ENCODE data around the gene HRCT1. TPM values are rescaled to one million over a fixed set of nuclear protein-coding genes. Genes with fewer than 3 reads are reported as not detected.

Gene HRCT1
- total and polyA plus RNA-seq, 2 experiments from 2014 or later = not detected

DNA sequence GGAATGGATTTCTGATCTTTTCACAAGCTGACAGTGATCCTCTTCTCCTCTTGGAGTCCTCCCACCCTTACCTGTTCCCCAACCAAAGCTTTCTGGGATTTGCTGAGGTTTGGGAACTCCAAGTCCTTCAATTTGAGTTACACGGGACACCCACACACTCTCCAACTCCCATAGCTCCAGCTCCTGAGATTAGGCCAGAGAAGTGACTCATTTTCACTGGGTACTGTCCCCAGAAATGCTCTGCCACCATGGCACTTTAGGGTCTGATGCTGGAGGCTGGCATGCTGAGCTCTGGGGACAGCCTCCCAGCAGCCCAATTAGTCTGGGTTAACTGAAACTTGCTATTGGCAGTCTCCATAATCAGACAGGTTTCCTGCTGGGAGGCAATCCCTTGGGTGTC, 14.0 kb upstream of the HRCT1 start:
- Mint-ChIP-seq H3K9me3 (no peaks in the 10 kb centered on the region), H3K27ac (no peak overlapping the region)

GRCh38 chr9:35896570-35896969, 9.4 kb upstream of the HRCT1 start:
- Histone ChIP-seq H3K27ac (ENCODE audit: low read depth) (no peak overlapping the region), H3F3A (replicated peaks; ENCODE audit: low read depth) (no peaks in the 10 kb centered on the region), H4K20me1 (replicated peaks; ENCODE audit: insufficient read depth) (no peaks in the 10 kb centered on the region), H3K4me3 (no peak overlapping the region), H3K4me1 (ENCODE audit: insufficient read depth) (no peaks in the 10 kb centered on the region), H3K36me3 (ENCODE audit: insufficient read depth) (no peaks in the 10 kb centered on the region), H3K27me3 (ENCODE audit: insufficient read depth) (no peaks in the 10 kb centered on the region), H3K4me2 (no peak overlapping the region), H2AFZ (no peak overlapping the region), H3K9me2 (ENCODE audit: insufficient read depth) (no peaks in the 10 kb centered on the region), H3K79me2 (replicated peaks; ENCODE audit: insufficient read depth) (no peaks in the 10 kb centered on the region)
- no peak for ATAC-seq
- Mint-ChIP-seq H3K27ac (no peak overlapping the region), H3K9me3 (no peaks in the 10 kb centered on the region), H3K27me3 (ENCODE audit: insufficient read depth, low read depth, poor library complexity) (peaks cover 4% of the 10 kb centered on the region), H3K4me3 (no peak overlapping the region), H3K4me1 (no peaks in the 10 kb centered on the region), H3K36me3 (ENCODE audit: low read depth) (no peaks in the 10 kb centered on the region)
- DNase-seq (ENCODE audit: low spot score) = no peak
- TF ChIP-seq CREB1 (CRISPR knock-in tag; IDR thresholded peaks at IDR 0.05; ENCODE audit: low read depth) = no peak
- TF ChIP-seq POLR2AphosphoS5 (IDR thresholded peaks at IDR 0.05; ENCODE audit: low read depth) = no peak
- no peak for TF ChIP-seq ETS1 (IDR thresholded peaks at IDR 0.05)
- TF ChIP-seq NANOG (IDR thresholded peaks at IDR 0.05; ENCODE audit: borderline replicate concordance) = no peak
- TF ChIP-seq, protein P1, sequence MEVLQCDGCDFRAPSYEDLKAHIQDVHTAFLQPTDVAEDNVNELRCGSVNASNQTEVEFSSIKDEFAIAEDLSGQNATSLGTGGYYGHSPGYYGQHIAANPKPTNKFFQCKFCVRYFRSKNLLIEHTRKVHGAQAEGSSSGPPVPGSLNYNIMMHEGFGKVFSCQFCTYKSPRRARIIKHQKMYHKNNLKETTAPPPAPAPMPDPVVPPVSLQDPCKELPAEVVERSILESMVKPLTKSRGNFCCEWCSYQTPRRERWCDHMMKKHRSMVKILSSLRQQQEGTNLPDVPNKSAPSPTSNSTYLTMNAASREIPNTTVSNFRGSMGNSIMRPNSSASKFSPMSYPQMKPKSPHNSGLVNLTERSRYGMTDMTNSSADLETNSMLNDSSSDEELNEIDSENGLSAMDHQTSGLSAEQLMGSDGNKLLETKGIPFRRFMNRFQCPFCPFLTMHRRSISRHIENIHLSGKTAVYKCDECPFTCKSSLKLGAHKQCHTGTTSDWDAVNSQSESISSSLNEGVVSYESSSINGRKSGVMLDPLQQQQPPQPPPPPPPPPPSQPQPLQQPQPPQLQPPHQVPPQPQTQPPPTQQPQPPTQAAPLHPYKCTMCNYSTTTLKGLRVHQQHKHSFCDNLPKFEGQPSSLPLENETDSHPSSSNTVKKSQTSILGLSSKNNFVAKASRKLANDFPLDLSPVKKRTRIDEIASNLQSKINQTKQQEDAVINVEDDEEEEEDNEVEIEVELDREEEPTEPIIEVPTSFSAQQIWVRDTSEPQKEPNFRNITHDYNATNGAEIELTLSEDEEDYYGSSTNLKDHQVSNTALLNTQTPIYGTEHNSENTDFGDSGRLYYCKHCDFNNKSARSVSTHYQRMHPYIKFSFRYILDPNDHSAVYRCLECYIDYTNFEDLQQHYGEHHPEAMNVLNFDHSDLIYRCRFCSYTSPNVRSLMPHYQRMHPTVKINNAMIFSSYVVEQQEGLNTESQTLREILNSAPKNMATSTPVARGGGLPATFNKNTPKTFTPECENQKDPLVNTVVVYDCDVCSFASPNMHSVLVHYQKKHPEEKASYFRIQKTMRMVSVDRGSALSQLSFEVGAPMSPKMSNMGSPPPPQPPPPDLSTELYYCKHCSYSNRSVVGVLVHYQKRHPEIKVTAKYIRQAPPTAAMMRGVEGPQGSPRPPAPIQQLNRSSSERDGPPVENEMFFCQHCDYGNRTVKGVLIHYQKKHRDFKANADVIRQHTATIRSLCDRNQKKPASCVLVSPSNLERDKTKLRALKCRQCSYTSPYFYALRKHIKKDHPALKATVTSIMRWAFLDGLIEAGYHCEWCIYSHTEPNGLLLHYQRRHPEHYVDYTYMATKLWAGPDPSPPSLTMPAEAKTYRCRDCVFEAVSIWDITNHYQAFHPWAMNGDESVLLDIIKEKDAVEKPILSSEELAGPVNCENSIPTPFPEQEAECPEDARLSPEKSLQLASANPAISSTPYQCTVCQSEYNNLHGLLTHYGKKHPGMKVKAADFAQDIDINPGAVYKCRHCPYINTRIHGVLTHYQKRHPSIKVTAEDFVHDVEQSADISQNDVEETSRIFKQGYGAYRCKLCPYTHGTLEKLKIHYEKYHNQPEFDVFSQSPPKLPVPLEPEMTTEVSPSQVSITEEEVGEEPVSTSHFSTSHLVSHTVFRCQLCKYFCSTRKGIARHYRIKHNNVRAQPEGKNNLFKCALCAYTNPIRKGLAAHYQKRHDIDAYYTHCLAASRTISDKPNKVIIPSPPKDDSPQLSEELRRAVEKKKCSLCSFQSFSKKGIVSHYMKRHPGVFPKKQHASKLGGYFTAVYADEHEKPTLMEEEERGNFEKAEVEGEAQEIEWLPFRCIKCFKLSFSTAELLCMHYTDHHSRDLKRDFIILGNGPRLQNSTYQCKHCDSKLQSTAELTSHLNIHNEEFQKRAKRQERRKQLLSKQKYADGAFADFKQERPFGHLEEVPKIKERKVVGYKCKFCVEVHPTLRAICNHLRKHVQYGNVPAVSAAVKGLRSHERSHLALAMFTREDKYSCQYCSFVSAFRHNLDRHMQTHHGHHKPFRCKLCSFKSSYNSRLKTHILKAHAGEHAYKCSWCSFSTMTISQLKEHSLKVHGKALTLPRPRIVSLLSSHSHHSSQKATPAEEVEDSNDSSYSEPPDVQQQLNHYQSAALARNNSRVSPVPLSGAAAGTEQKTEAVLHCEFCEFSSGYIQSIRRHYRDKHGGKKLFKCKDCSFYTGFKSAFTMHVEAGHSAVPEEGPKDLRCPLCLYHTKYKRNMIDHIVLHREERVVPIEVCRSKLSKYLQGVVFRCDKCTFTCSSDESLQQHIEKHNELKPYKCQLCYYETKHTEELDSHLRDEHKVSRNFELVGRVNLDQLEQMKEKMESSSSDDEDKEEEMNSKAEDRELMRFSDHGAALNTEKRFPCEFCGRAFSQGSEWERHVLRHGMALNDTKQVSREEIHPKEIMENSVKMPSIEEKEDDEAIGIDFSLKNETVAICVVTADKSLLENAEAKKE (CRISPR knock-in tag; IDR thresholded peaks at IDR 0.05) = no peak
- TF ChIP-seq ZNF331 (CRISPR knock-in tag; IDR thresholded peaks at IDR 0.05; ENCODE audit: low read depth) = no peak
- no peak for TF ChIP-seq STAT1 (IDR thresholded peaks at IDR 0.05; ENCODE audit: unreplicated experiment)
- TF ChIP-seq ZNF114 (CRISPR knock-in tag; IDR thresholded peaks at IDR 0.05) = no peak
- no peak for TF ChIP-seq JUNB (IDR thresholded peaks at IDR 0.05; ENCODE audit: unreplicated experiment)

More for the DNA sequence above, 14.0 kb upstream of the HRCT1 start:
- H3K27me3 Mint-ChIP-seq (ENCODE audit: insufficient read depth, low read depth, poor library complexity) = peaks cover 4% of the 10 kb centered on the region
- no peaks in the 10 kb centered on the region for H3K4me1 Mint-ChIP-seq
- Histone ChIP-seq H3K27me3 (ENCODE audit: insufficient read depth) (no peaks in the 10 kb centered on the region), H3K36me3 (ENCODE audit: insufficient read depth) (no peaks in the 10 kb centered on the region), H3K9me2 (ENCODE audit: insufficient read depth) (no peaks in the 10 kb centered on the region), H3K4me2 (no peak overlapping the region), H3K27ac (ENCODE audit: low read depth) (no peak overlapping the region), H3K79me2 (replicated peaks; ENCODE audit: insufficient read depth) (no peaks in the 10 kb centered on the region), H3F3A (replicated peaks; ENCODE audit: low read depth) (no peaks in the 10 kb centered on the region), H4K20me1 (replicated peaks; ENCODE audit: insufficient read depth) (no peaks in the 10 kb centered on the region), H2AFZ (no peak overlapping the region), H3K4me3 (no peak overlapping the region), H3K4me1 (ENCODE audit: insufficient read depth) (no peaks in the 10 kb centered on the region)
- no peak overlapping the region for H3K4me3 Mint-ChIP-seq
- DNase-seq (ENCODE audit: low spot score) (no peak), ATAC-seq (no peak)
- no peaks in the 10 kb centered on the region for H3K36me3 Mint-ChIP-seq (ENCODE audit: low read depth)
- TF ChIP-seq EZH2phosphoT487 (IDR thresholded peaks at IDR 0.05; ENCODE audit: unreplicated experiment) (no peak), POLR2AphosphoS5 (IDR thresholded peaks at IDR 0.05; ENCODE audit: low read depth) (no peak), CTCF (conservative IDR thresholded peaks at IDR 0.05; ENCODE audit: low read depth in 2 of 2) (no peak), EZH2 (IDR thresholded peaks at IDR 0.05; ENCODE audit: low read depth, unreplicated experiment) (no peak), JUNB (IDR thresholded peaks at IDR 0.05; ENCODE audit: unreplicated experiment) (no peak)
